ENCODE data around the gene FOLR2. TPM values are rescaled to one million over a fixed set of nuclear protein-coding genes. Genes with fewer than 3 reads are reported as not detected.

The FOLR2 gene
- total RNA-seq, 1 experiment from 2014 or later = not detected

- no peaks in the 10 kb centered on the region for H3K27me3 ChIP-seq (ENCODE audit: insufficient read depth, low read length)
- no peak within 1 kb of the TSS for H3K4me3 ChIP-seq (replicated peaks in 1 of 2; ENCODE audit: low read depth in 1 of 2, low read length in 2 of 2)
- POLR2A ChIA-PET = no interaction called here
- no peak for ATAC-seq
- TF ChIP-seq ELF1 (IDR thresholded peaks at IDR 0.05; ENCODE audit: borderline replicate concordance, low read depth) (no peak), POLR2AphosphoS5 (IDR thresholded peaks at IDR 0.05; ENCODE audit: low read depth, low read length) (no peak), SIN3A (IDR thresholded peaks at IDR 0.05; ENCODE audit: low read depth) (no peak), REST (IDR thresholded peaks at IDR 0.05; ENCODE audit: low read depth) (no peak), EZH2phosphoT487 (IDR thresholded peaks at IDR 0.05; ENCODE audit: borderline replicate concordance) (no peak), ZFX (IDR thresholded peaks at IDR 0.05) (no peak), YY1 (IDR thresholded peaks at IDR 0.05; ENCODE audit: extremely low read depth, insufficient replicate concordance, low read depth, low read length) (no peak), SRF (IDR thresholded peaks at IDR 0.05; ENCODE audit: low read depth) (no peak), EGR1 (IDR thresholded peaks at IDR 0.05; ENCODE audit: low read depth) (no peak), ZBTB33 (IDR thresholded peaks at IDR 0.05; ENCODE audit: extremely low read depth, insufficient replicate concordance, low read length) (no peak), ATF3 (IDR thresholded peaks at IDR 0.05) (no peak), RAD21 (IDR thresholded peaks at IDR 0.05; ENCODE audit: low read depth) (no peak), CBX3 (IDR thresholded peaks at IDR 0.05; ENCODE audit: low read depth) (no peak), POLR2A (IDR thresholded peaks at IDR 0.05; ENCODE audit: borderline replicate concordance, extremely low read depth, insufficient read depth, insufficient read length) (no peak)
- DNase-seq (ENCODE audit: low read depth, low spot score) = no peak
- no peak within 1 kb of the TSS for H2AFZ ChIP-seq (ENCODE audit: low read depth, low read length, poor library complexity, severe bottlenecking)
- intact Hi-C loops (cut with micrococcal nuclease) = no loop called here
- BruUV-seq (replicated peaks) = no TSS peak
- H3K4me1 ChIP-seq (ENCODE audit: control insufficient read depth in 1 of 2, insufficient read depth in 2 of 2, low read length in 2 of 2) = no peaks in the 10 kb centered on the region; a peak in 1 of 4 replicates
- no peaks in the 10 kb centered on the region for H3K9me3 ChIP-seq (ENCODE audit: control insufficient read depth in 1 of 2, insufficient read depth in 1 of 2, low read depth in 1 of 2, low read length in 2 of 2)
- CTCF ChIA-PET = no interaction called here
- no peak within 1 kb of the TSS for H3K4me2 ChIP-seq (ENCODE audit: low read length)
- H3K9ac ChIP-seq (ENCODE audit: low read length) = no peak within 1 kb of the TSS
- H4K20me1 ChIP-seq (ENCODE audit: insufficient read depth) = no peaks in the 10 kb centered on the region
- no peaks in the 10 kb centered on the region for H3K9me2 ChIP-seq (ENCODE audit: insufficient read depth)
- H3K36me3 ChIP-seq (ENCODE audit: control insufficient read depth in 1 of 2, insufficient read depth in 2 of 2, low read length in 2 of 2) = no peaks in the 10 kb centered on the region
- RAD21 ChIA-PET (ENCODE audit: low non-redundant PET in 1 of 2, low total read pairs in 2 of 2, uncharacterized antibody in 2 of 2, unreplicated experiment in 2 of 2) = no interaction called here
- no peaks in the 10 kb centered on the region for H3K79me2 ChIP-seq (ENCODE audit: insufficient read depth, low read length)
- no peak within 1 kb of the TSS for H3K27ac ChIP-seq (ENCODE audit: low read depth, low read length)
Observed at GRCh38 chr11:72244060-72244360, 27.4 kb downstream of the FOLR2 start, which contains the start of gene PHOX2A. TSS of gene PHOX2A (minus strand) at chr11:72244176. CDS start at chr11:72244004, 172 bp downstream.
